Common myeloid progenitor, CD34-positive (primary cell): ENCODE data around the gene NCOA7.
A peak's percentile ranks its signal among the peaks of the same experiment; 100 is the strongest.
"Not testable (repeated sequence)": the region's sequence is repeated elsewhere in the genome, so short reads cannot be mapped to it uniquely, and the experiment has no call there.

Source experiments
- CTCF ChIA-PET: fragments of 350-600 bp; sonication (Branson Sonifier 250); formaldehyde crosslinking; loops from one replicate; lab custom pipeline; 2021; ENCODE audit warnings: antibody characterized with exemption; lab: Charles Lee
- POLR2A ChIA-PET: fragments of 350-600 bp; sonication (Branson Sonifier 250); formaldehyde crosslinking; loops from one replicate; lab custom pipeline; 2021; ENCODE audit warnings: antibody characterized with exemption; lab: Charles Lee
- DNase-seq, 3 donors: peaks; one replicate each; pipeline versions ENCODE4 v3.0.0 to v3.0.0-alpha.2; 2013
- H3K27ac ChIP-seq, 2 experiments: 1 replicate in 1 of 2; 2 replicates in 1 of 2; pipeline ENCODE4 v1.7.0; 2013; ENCODE audit warnings: inconsistent platforms in 2 of 2, low read length in 2 of 2, mild to moderate bottlenecking in 2 of 2, low read depth in 1 of 2, moderate library complexity in 1 of 2; ENCODE audit not compliant: severe bottlenecking in 2 of 2, insufficient read depth in 1 of 2, poor library complexity in 1 of 2
- H3K27me3 ChIP-seq, 5 experiments: replicated peaks in 2 of 5; 1 replicate in 3 of 5; 2 replicates in 2 of 5; pipeline versions ENCODE4 v1.6.1 to v1.7.0; 2013; ENCODE audit warnings: low read length in 4 of 5, mild to moderate bottlenecking in 2 of 5, moderate library complexity in 2 of 5, inconsistent platforms in 1 of 5; ENCODE audit not compliant: insufficient read depth in 5 of 5, control insufficient read depth in 4 of 5
- H3K36me3 ChIP-seq, 4 experiments: 1 replicate in 2 of 4; 2 replicates in 2 of 4; pipeline versions ENCODE4 v1.6.1 to v1.7.0; 2013; ENCODE audit warnings: low read length in 3 of 4, control low read depth in 1 of 4, mild to moderate bottlenecking in 1 of 4; ENCODE audit not compliant: control insufficient read depth in 4 of 4, insufficient read depth in 4 of 4
- H3K4me1 ChIP-seq, 4 experiments: 1 replicate in 3 of 4; 2 replicates in 1 of 4; pipeline versions ENCODE4 v1.6.1 to v1.7.1; 2013; ENCODE audit warnings: low read length in 3 of 4, mild to moderate bottlenecking in 3 of 4, control low read depth in 1 of 4, inconsistent platforms in 1 of 4, moderate library complexity in 1 of 4; ENCODE audit not compliant: control insufficient read depth in 4 of 4, insufficient read depth in 4 of 4; ENCODE audit errors: control extremely low read depth in 1 of 4
- H3K4me3 ChIP-seq, 7 experiments: 1 replicate in 4 of 7; 2 replicates in 3 of 7; pipeline versions ENCODE4 v1.5.1 to v1.7.0; 2013; ENCODE audit warnings: mild to moderate bottlenecking in 7 of 7, low read length in 6 of 7, moderate library complexity in 6 of 7, inconsistent platforms in 2 of 7, low read depth in 2 of 7, control low read depth in 1 of 7; ENCODE audit not compliant: insufficient read depth in 4 of 7, control insufficient read depth in 1 of 7; ENCODE audit errors: extremely low read depth in 1 of 7
- H3K9me3 ChIP-seq, 5 experiments: 1 replicate in 4 of 5; 2 replicates in 1 of 5; pipeline versions ENCODE4 v1.6.1 to v1.7.1; 2013; ENCODE audit warnings: low read length in 4 of 5, mild to moderate bottlenecking in 2 of 5, inconsistent platforms in 1 of 5, low read depth in 1 of 5, moderate library complexity in 1 of 5; ENCODE audit not compliant: control insufficient read depth in 4 of 5, insufficient read depth in 2 of 5; ENCODE audit errors: control extremely low read depth in 1 of 5
- WGBS: methylation state at CpG from one replicate; pipeline ENCODE4 v1.1.5; 2013; ENCODE audit not compliant: insufficient coverage; 5-methylcytosine and 5-hydroxymethylcytosine counted together

NCOA7 gene

GRCh38 chr6:125841356-125842090 is 50.8 kb downstream of the NCOA7 start:
- DNase-seq = no peak
- Histone ChIP-seq H3K4me3 (no peak overlapping the region), H3K36me3 (peaks cover 0 to 4% (median 2%) of the 10 kb centered on the region in 4 experiments), H3K27me3 (no peaks in the 10 kb centered on the region), H3K4me1 (peaks cover 12 to 54% (median 31%) of the 10 kb centered on the region in 4 experiments), H3K9me3 (no peaks in the 10 kb centered on the region), H3K27ac (no peak overlapping the region)
- CTCF ChIA-PET = interaction anchor here (2.2 to 2.3 kb wide), 3 partner anchors 11 to 50 kb away, joined by 5 to 7 read pairs (median 6); partner anchors contain the start of gene NCOA7
- POLR2A ChIA-PET = interaction anchor here (0.6 kb wide), 1 partner anchor 79 kb away, joined by 3 read pairs; no protein-coding TSS in a partner anchor
- WGBS = 100% methylated on average over 2 of the region's 5 CpGs

GRCh38 chr6:125842091-125842626 is 51.4 kb downstream of the NCOA7 start:
- DNase-seq = no peak
- ChIA-PET CTCF (interaction anchor here (1.1 to 2.2 kb wide), 4 partner anchors 10 to 51 kb away, joined by 3 to 6 read pairs (median 4); partner anchors contain the start of gene NCOA7), POLR2A (interaction anchor here (0.6 kb wide), 1 partner anchor 78 kb away, joined by 3 read pairs; no protein-coding TSS in a partner anchor)
- no peaks in the 10 kb centered on the region for H3K9me3 ChIP-seq
- 100% methylated on average over 1 of the region's 5 CpGs for WGBS
- peaks cover 0 to 4% (median 2%) of the 10 kb centered on the region in 4 experiments for H3K36me3 ChIP-seq
- no peaks in the 10 kb centered on the region for H3K27me3 ChIP-seq
- no peak overlapping the region for H3K27ac ChIP-seq
- no peak overlapping the region for H3K4me3 ChIP-seq
- H3K4me1 ChIP-seq = peaks cover 12 to 53% (median 31%) of the 10 kb centered on the region in 4 experiments

GRCh38 chr6:125843593-125843992 is 52.8 kb downstream of the NCOA7 start:
- Histone ChIP-seq H3K9me3 (no peaks in the 10 kb centered on the region), H3K36me3 (peaks cover 0 to 3% (median 1%) of the 10 kb centered on the region in 4 experiments), H3K4me3 (peak overlapping the region in 3 of 7 experiments; percentile 26 to 42 (median 39)), H3K27ac (peak overlapping the region; percentile 29 to 56), H3K4me1 (peaks cover 12 to 45% (median 26%) of the 10 kb centered on the region in 4 experiments), H3K27me3 (no peaks in the 10 kb centered on the region)
- CTCF ChIA-PET = interaction anchor here (0.6 to 2.2 kb wide), 8 partner anchors 12 to 155 kb away, joined by 3 to 6 read pairs (median 4); partner anchors contain the start of gene NCOA7
- DNase-seq = peak; percentile 63 to 90 (median 89)
- WGBS = no CpG with 5 or more reads among the region's 1 CpG
- POLR2A ChIA-PET = no interaction called here

DNA sequence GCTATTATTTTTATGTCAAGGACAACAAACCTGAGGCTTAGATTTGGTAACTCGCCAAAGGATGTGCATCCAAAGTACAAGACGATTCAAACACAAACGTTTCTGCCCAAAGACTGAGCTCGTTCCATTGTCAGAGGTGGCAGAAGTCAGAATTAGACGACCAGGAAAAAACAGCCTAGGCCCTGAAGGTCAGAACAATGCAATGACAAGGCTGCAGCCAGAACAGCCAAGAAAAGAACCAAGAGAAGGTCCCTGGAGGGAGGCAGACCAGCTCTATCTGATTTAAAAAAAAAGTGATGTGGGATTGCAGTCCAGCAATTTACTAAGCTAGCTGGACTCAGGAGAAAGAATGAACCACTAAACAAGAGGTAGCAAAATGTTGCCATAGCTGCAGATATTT is 54.2 kb downstream of the NCOA7 start:
- Histone ChIP-seq H3K27me3 (no peaks in the 10 kb centered on the region), H3K36me3 (no peaks in the 10 kb centered on the region), H3K27ac (no peak overlapping the region), H3K4me3 (no peak overlapping the region), H3K9me3 (no peaks in the 10 kb centered on the region), H3K4me1 (peaks cover 12 to 43% (median 25%) of the 10 kb centered on the region in 4 experiments)
- WGBS = 86% methylated on average over 5 of the region's 5 CpGs
- CTCF ChIA-PET = interaction anchor here (0.6 to 2.0 kb wide), 14 partner anchors 11 to 111 kb away, joined by 3 to 10 read pairs (median 4); no protein-coding TSS in a partner anchor
- POLR2A ChIA-PET = interaction anchor here (0.6 kb wide), 1 partner anchor 12 kb away, joined by 4 read pairs; no protein-coding TSS in a partner anchor
- no peak for DNase-seq

GRCh38 chr6:125846292-125847024 is 55.7 kb downstream of the NCOA7 start:
- no peaks in the 10 kb centered on the region for H3K9me3 ChIP-seq
- WGBS = 90% methylated on average over 3 of the region's 4 CpGs
- peaks cover 12 to 41% (median 25%) of the 10 kb centered on the region in 4 experiments for H3K4me1 ChIP-seq
- H3K36me3 ChIP-seq = peaks cover 0 to 4% (median 0%) of the 10 kb centered on the region in 4 experiments
- ChIA-PET CTCF (interaction anchor here (1.0 to 2.0 kb wide), 4 partner anchors 12 to 57 kb away, joined by 3 to 5 read pairs (median 4); no protein-coding TSS in a partner anchor), POLR2A (interaction anchor here (0.7 kb wide), 1 partner anchor 15 kb away, joined by 4 read pairs; no protein-coding TSS in a partner anchor)
- DNase-seq = no peak
- no peak overlapping the region for H3K27ac ChIP-seq
- H3K27me3 ChIP-seq = no peaks in the 10 kb centered on the region
- no peak overlapping the region for H3K4me3 ChIP-seq

DNA sequence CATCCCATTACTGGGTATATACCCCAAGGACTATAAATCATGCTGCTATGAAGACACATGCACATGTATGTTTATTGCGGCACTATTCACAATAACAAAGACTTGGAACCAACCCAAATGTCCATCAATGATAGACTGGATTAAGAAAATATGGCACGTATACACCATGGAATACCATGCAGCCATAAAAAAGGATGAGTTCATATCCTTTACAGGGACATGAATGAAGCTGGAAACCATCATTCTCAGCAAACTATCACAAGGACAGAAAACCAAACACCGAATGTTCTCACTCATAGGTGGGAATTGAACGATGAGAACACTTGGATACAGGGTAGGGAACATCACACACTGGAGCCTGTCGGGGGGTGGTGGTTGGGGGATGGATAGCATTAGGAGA is 57.5 kb downstream of the NCOA7 start:
- H3K4me3 ChIP-seq, H3K27ac ChIP-seq, H3K9me3 ChIP-seq, H3K27me3 ChIP-seq, POLR2A ChIA-PET, DNase-seq, H3K36me3 ChIP-seq: not testable (repeated sequence)
- WGBS = 100% methylated on average over 2 of the region's 5 CpGs
- peaks cover 7 to 34% (median 20%) of the 10 kb centered on the region in 4 experiments for H3K4me1 ChIP-seq
- CTCF ChIA-PET = interaction anchor here (1.3 to 1.5 kb wide), 2 partner anchors 10 to 15 kb away, joined by 4 to 7 read pairs; no protein-coding TSS in a partner anchor
